ENCODE results near the gene RBM47.
A peak's percentile ranks its signal among the peaks of the same experiment; 100 is the strongest.

Gene RBM47

GRCh38 chr4:40514497-40514951 is 115.1 kb downstream of the RBM47 start:
- H3K27ac ChIP-seq, result peak overlapping the region; percentile 59

GRCh38 chr4:40511036-40511614 is 118.5 kb downstream of the RBM47 start:
- no peak for DNase-seq
- H3K27me3 ChIP-seq (ENCODE audit: insufficient read depth, low read depth, severe bottlenecking), result no peaks in the 10 kb centered on the region
- peaks cover 4% of the 10 kb centered on the region for H3K9me3 ChIP-seq (ENCODE audit: severe bottlenecking)
- H3K36me3 ChIP-seq, result peaks cover 8% of the 10 kb centered on the region
- H3K27ac ChIP-seq, result no peak overlapping the region
- no peak overlapping the region for H3K4me3 ChIP-seq (ENCODE audit: low read depth, low read length)
- TF ChIP-seq CTCF (IDR thresholded peaks at IDR 0.05; ENCODE audit: low read depth, low read length), result no peak

More at GRCh38 chr4:40514497-40514951, 115.1 kb downstream of the RBM47 start:
- DNase-seq, result peak; percentile 64
- no peaks in the 10 kb centered on the region for H3K9me3 ChIP-seq (ENCODE audit: severe bottlenecking)
- no peak for TF ChIP-seq CTCF (IDR thresholded peaks at IDR 0.05; ENCODE audit: low read depth, low read length)
- H3K36me3 ChIP-seq, result peaks cover 5% of the 10 kb centered on the region
- peak overlapping the region; percentile 42 for H3K4me3 ChIP-seq (ENCODE audit: low read depth, low read length)
- H3K27me3 ChIP-seq (ENCODE audit: insufficient read depth, low read depth, severe bottlenecking), result no peaks in the 10 kb centered on the region

GRCh38 chr4:40507977-40508376 is 121.7 kb downstream of the RBM47 start:
- 0 out of 2 replicates have a peak, but pooled peaks have one; percentile 23 for TF ChIP-seq CTCF (IDR thresholded peaks at IDR 0.05; ENCODE audit: low read depth, low read length)
- Histone ChIP-seq H3K36me3 (peaks cover 12% of the 10 kb centered on the region), H3K4me3 (ENCODE audit: low read depth, low read length) (no peak overlapping the region), H3K27ac (no peak overlapping the region), H3K9me3 (ENCODE audit: severe bottlenecking) (peaks cover 4% of the 10 kb centered on the region), H3K27me3 (ENCODE audit: insufficient read depth, low read depth, severe bottlenecking) (no peaks in the 10 kb centered on the region)
- DNase-seq, result no peak

GRCh38 chr4:40506492-40506891 is 123.2 kb downstream of the RBM47 start:
- H3K4me3 ChIP-seq (ENCODE audit: low read depth, low read length), result no peak overlapping the region
- no peak for TF ChIP-seq CTCF (IDR thresholded peaks at IDR 0.05; ENCODE audit: low read depth, low read length)
- peaks cover 4% of the 10 kb centered on the region for H3K9me3 ChIP-seq (ENCODE audit: severe bottlenecking)
- H3K36me3 ChIP-seq, result peaks cover 15% of the 10 kb centered on the region
- no peak for DNase-seq
- H3K27ac ChIP-seq, result no peak overlapping the region
- no peaks in the 10 kb centered on the region for H3K27me3 ChIP-seq (ENCODE audit: insufficient read depth, low read depth, severe bottlenecking)

GRCh38 chr4:40506066-40506465 is 123.6 kb downstream of the RBM47 start:
- H3K4me3 ChIP-seq (ENCODE audit: low read depth, low read length), result no peak overlapping the region
- no peak for DNase-seq
- peaks cover 15% of the 10 kb centered on the region for H3K36me3 ChIP-seq
- H3K27ac ChIP-seq, result no peak overlapping the region
- H3K9me3 ChIP-seq (ENCODE audit: severe bottlenecking), result peaks cover 4% of the 10 kb centered on the region
- TF ChIP-seq CTCF (IDR thresholded peaks at IDR 0.05; ENCODE audit: low read depth, low read length), result no peak
- no peaks in the 10 kb centered on the region for H3K27me3 ChIP-seq (ENCODE audit: insufficient read depth, low read depth, severe bottlenecking)

- Histone ChIP-seq H3K27ac (no peak overlapping the region), H3K36me3 (peaks cover 8% of the 10 kb centered on the region; the same call in 1 of the 2 replicates), H3K9me3 (ENCODE audit: severe bottlenecking) (peaks cover 4% of the 10 kb centered on the region), H3K4me3 (ENCODE audit: low read depth, low read length) (no peak overlapping the region), H3K27me3 (ENCODE audit: insufficient read depth, low read depth, severe bottlenecking) (no peaks in the 10 kb centered on the region)
- TF ChIP-seq CTCF (IDR thresholded peaks at IDR 0.05; ENCODE audit: low read depth, low read length), result no peak
- no peak for DNase-seq
Measured at GRCh38 chr4:40502934-40503333, 126.7 kb downstream of the RBM47 start.

All from WERI-Rb-1 (cell line).